Measurements from ENCODE around the gene GATA5.

GATA5 gene

GRCh38 chr20:62516338-62516737 is 40.5 kb upstream of the GATA5 start:
- Histone ChIP-seq H3K4me1 (ENCODE audit: control insufficient read depth, insufficient read depth, low read length, poor library complexity, severe bottlenecking) (no peaks in the 10 kb centered on the region), H3K4me3 (ENCODE audit: insufficient read depth, low read depth, low read length, poor library complexity, severe bottlenecking) (no peak overlapping the region), H3K36me3 (ENCODE audit: control insufficient read depth, insufficient read depth, low read length) (no peaks in the 10 kb centered on the region), H3K27me3 (replicated peaks; ENCODE audit: control insufficient read depth, insufficient read depth, low read length, poor library complexity, severe bottlenecking) (peaks cover 5% of the 10 kb centered on the region), H3K9me3 (ENCODE audit: control insufficient read depth, low read length) (no peaks in the 10 kb centered on the region), H3K27ac (ENCODE audit: insufficient read depth, low read length, poor library complexity, severe bottlenecking) (no peak overlapping the region)
- no peak for DNase-seq

- Histone ChIP-seq H3K27me3 (replicated peaks; ENCODE audit: control insufficient read depth, insufficient read depth, low read length, poor library complexity, severe bottlenecking) (peaks cover 5% of the 10 kb centered on the region), H3K4me3 (ENCODE audit: insufficient read depth, low read depth, low read length, poor library complexity, severe bottlenecking) (no peak overlapping the region), H3K27ac (ENCODE audit: insufficient read depth, low read length, poor library complexity, severe bottlenecking) (no peak overlapping the region), H3K4me1 (ENCODE audit: control insufficient read depth, insufficient read depth, low read length, poor library complexity, severe bottlenecking) (no peaks in the 10 kb centered on the region), H3K36me3 (ENCODE audit: control insufficient read depth, insufficient read depth, low read length) (no peaks in the 10 kb centered on the region), H3K9me3 (ENCODE audit: control insufficient read depth, low read length) (no peaks in the 10 kb centered on the region)
- no peak for DNase-seq
These were observed 40.0 kb upstream of the GATA5 start for GRCh38 chr20:62515826-62516225.

GRCh38 chr20:62515280-62515679 is 39.5 kb upstream of the GATA5 start:
- no peak for DNase-seq
- Histone ChIP-seq H3K36me3 (ENCODE audit: control insufficient read depth, insufficient read depth, low read length) (no peaks in the 10 kb centered on the region), H3K4me3 (ENCODE audit: insufficient read depth, low read depth, low read length, poor library complexity, severe bottlenecking) (no peak overlapping the region), H3K27ac (ENCODE audit: insufficient read depth, low read length, poor library complexity, severe bottlenecking) (no peak overlapping the region), H3K9me3 (ENCODE audit: control insufficient read depth, low read length) (no peaks in the 10 kb centered on the region), H3K4me1 (ENCODE audit: control insufficient read depth, insufficient read depth, low read length, poor library complexity, severe bottlenecking) (no peaks in the 10 kb centered on the region), H3K27me3 (replicated peaks; ENCODE audit: control insufficient read depth, insufficient read depth, low read length, poor library complexity, severe bottlenecking) (peaks cover 5% of the 10 kb centered on the region)

- DNase-seq = no peak
- Histone ChIP-seq H3K4me1 (ENCODE audit: control insufficient read depth, insufficient read depth, low read length, poor library complexity, severe bottlenecking) (no peaks in the 10 kb centered on the region), H3K36me3 (ENCODE audit: control insufficient read depth, insufficient read depth, low read length) (no peaks in the 10 kb centered on the region), H3K27ac (ENCODE audit: insufficient read depth, low read length, poor library complexity, severe bottlenecking) (no peak overlapping the region), H3K9me3 (ENCODE audit: control insufficient read depth, low read length) (no peaks in the 10 kb centered on the region), H3K4me3 (ENCODE audit: insufficient read depth, low read depth, low read length, poor library complexity, severe bottlenecking) (no peak overlapping the region), H3K27me3 (replicated peaks; ENCODE audit: control insufficient read depth, insufficient read depth, low read length, poor library complexity, severe bottlenecking) (peaks cover 5% of the 10 kb centered on the region)
These were observed 38.2 kb upstream of the GATA5 start for GRCh38 chr20:62513991-62514390.

GRCh38 chr20:62511915-62512610 is 36.3 kb upstream of the GATA5 start:
- H3K4me1 ChIP-seq (ENCODE audit: control insufficient read depth, insufficient read depth, low read length, poor library complexity, severe bottlenecking) = no peaks in the 10 kb centered on the region
- no peak overlapping the region for H3K27ac ChIP-seq (ENCODE audit: insufficient read depth, low read length, poor library complexity, severe bottlenecking)
- no peak overlapping the region for H3K4me3 ChIP-seq (ENCODE audit: insufficient read depth, low read depth, low read length, poor library complexity, severe bottlenecking)
- no peak for DNase-seq
- H3K36me3 ChIP-seq (ENCODE audit: control insufficient read depth, insufficient read depth, low read length) = no peaks in the 10 kb centered on the region
- no peaks in the 10 kb centered on the region for H3K9me3 ChIP-seq (ENCODE audit: control insufficient read depth, low read length)
- peaks cover 5% of the 10 kb centered on the region for H3K27me3 ChIP-seq (replicated peaks; ENCODE audit: control insufficient read depth, insufficient read depth, low read length, poor library complexity, severe bottlenecking)

- Histone ChIP-seq H3K9me3 (ENCODE audit: control insufficient read depth, low read length) (no peaks in the 10 kb centered on the region), H3K4me1 (ENCODE audit: control insufficient read depth, insufficient read depth, low read length, poor library complexity, severe bottlenecking) (no peaks in the 10 kb centered on the region), H3K4me3 (ENCODE audit: insufficient read depth, low read depth, low read length, poor library complexity, severe bottlenecking) (no peak overlapping the region), H3K27me3 (replicated peaks; ENCODE audit: control insufficient read depth, insufficient read depth, low read length, poor library complexity, severe bottlenecking) (peaks cover 5% of the 10 kb centered on the region), H3K36me3 (ENCODE audit: control insufficient read depth, insufficient read depth, low read length) (no peaks in the 10 kb centered on the region), H3K27ac (ENCODE audit: insufficient read depth, low read length, poor library complexity, severe bottlenecking) (no peak overlapping the region)
- no peak for DNase-seq
These were observed 35.6 kb upstream of the GATA5 start for GRCh38 chr20:62511300-62511914.

- no peak overlapping the region for H3K4me3 ChIP-seq (ENCODE audit: insufficient read depth, low read depth, low read length, poor library complexity, severe bottlenecking)
- peaks cover 5% of the 10 kb centered on the region for H3K27me3 ChIP-seq (replicated peaks; ENCODE audit: control insufficient read depth, insufficient read depth, low read length, poor library complexity, severe bottlenecking)
- H3K27ac ChIP-seq (ENCODE audit: insufficient read depth, low read length, poor library complexity, severe bottlenecking) = no peak overlapping the region
- no peaks in the 10 kb centered on the region for H3K36me3 ChIP-seq (ENCODE audit: control insufficient read depth, insufficient read depth, low read length)
- no peak for DNase-seq
- no peaks in the 10 kb centered on the region for H3K4me1 ChIP-seq (ENCODE audit: control insufficient read depth, insufficient read depth, low read length, poor library complexity, severe bottlenecking)
- H3K9me3 ChIP-seq (ENCODE audit: control insufficient read depth, low read length) = no peaks in the 10 kb centered on the region
These were observed 32.9 kb upstream of the GATA5 start for GRCh38 chr20:62508641-62509051.

GRCh38 chr20:62507991-62508640 is 32.3 kb upstream of the GATA5 start:
- peaks cover 5% of the 10 kb centered on the region for H3K27me3 ChIP-seq (replicated peaks; ENCODE audit: control insufficient read depth, insufficient read depth, low read length, poor library complexity, severe bottlenecking)
- H3K36me3 ChIP-seq (ENCODE audit: control insufficient read depth, insufficient read depth, low read length) = no peaks in the 10 kb centered on the region
- no peak overlapping the region for H3K4me3 ChIP-seq (ENCODE audit: insufficient read depth, low read depth, low read length, poor library complexity, severe bottlenecking)
- no peaks in the 10 kb centered on the region for H3K4me1 ChIP-seq (ENCODE audit: control insufficient read depth, insufficient read depth, low read length, poor library complexity, severe bottlenecking)
- H3K9me3 ChIP-seq (ENCODE audit: control insufficient read depth, low read length) = no peaks in the 10 kb centered on the region
- DNase-seq = no peak
- H3K27ac ChIP-seq (ENCODE audit: insufficient read depth, low read length, poor library complexity, severe bottlenecking) = no peak overlapping the region

GRCh38 chr20:62507323-62507722 is 31.5 kb upstream of the GATA5 start:
- Histone ChIP-seq H3K4me3 (ENCODE audit: insufficient read depth, low read depth, low read length, poor library complexity, severe bottlenecking) (no peak overlapping the region), H3K27me3 (replicated peaks; ENCODE audit: control insufficient read depth, insufficient read depth, low read length, poor library complexity, severe bottlenecking) (no peaks in the 10 kb centered on the region), H3K27ac (ENCODE audit: insufficient read depth, low read length, poor library complexity, severe bottlenecking) (no peak overlapping the region), H3K4me1 (ENCODE audit: control insufficient read depth, insufficient read depth, low read length, poor library complexity, severe bottlenecking) (peaks cover under 1% of the 10 kb centered on the region), H3K9me3 (ENCODE audit: control insufficient read depth, low read length) (no peaks in the 10 kb centered on the region), H3K36me3 (ENCODE audit: control insufficient read depth, insufficient read depth, low read length) (no peaks in the 10 kb centered on the region)
- DNase-seq = no peak

- Histone ChIP-seq H3K27ac (ENCODE audit: insufficient read depth, low read length, poor library complexity, severe bottlenecking) (no peak overlapping the region), H3K4me1 (ENCODE audit: control insufficient read depth, insufficient read depth, low read length, poor library complexity, severe bottlenecking) (peaks cover 5% of the 10 kb centered on the region), H3K9me3 (ENCODE audit: control insufficient read depth, low read length) (no peaks in the 10 kb centered on the region), H3K36me3 (ENCODE audit: control insufficient read depth, insufficient read depth, low read length) (no peaks in the 10 kb centered on the region), H3K27me3 (replicated peaks; ENCODE audit: control insufficient read depth, insufficient read depth, low read length, poor library complexity, severe bottlenecking) (no peaks in the 10 kb centered on the region), H3K4me3 (ENCODE audit: insufficient read depth, low read depth, low read length, poor library complexity, severe bottlenecking) (no peak overlapping the region)
- no peak for DNase-seq
These were observed 31.0 kb upstream of the GATA5 start for GRCh38 chr20:62506791-62507190.

Data from effector memory CD4-positive, alpha-beta T cell (primary cell).